GM12892 (cell line): Measurements from ENCODE around the gene ZRANB3.
"Not testable (repeated sequence)": the region's sequence is repeated elsewhere in the genome, so short reads cannot be mapped to it uniquely, and the experiment has no call there.

ENCODE experiments used
- DNase-seq: peaks from one replicate; pipeline ENCODE4 v3.0.0; 2011; ENCODE audit not compliant: insufficient read length
- FAIRE-seq: peaks from 2 replicates; lab custom pipeline; 2011; peaks lifted over from hg19 to GRCh38; lab: Jason Lieb, UNC
- POLR2A ChIP-seq: IDR thresholded peaks from 2 replicates; pipeline ENCODE4 v1.6.1; 2011; ENCODE audit warnings: low read depth, low read length, control low read depth
- POLR2AphosphoS5 ChIP-seq: IDR thresholded peaks from 2 replicates; pipeline ENCODE4 v1.6.1; 2011; ENCODE audit warnings: low read depth, low read length, control low read depth
- TAF1 ChIP-seq: IDR thresholded peaks from 2 replicates; pipeline ENCODE4 v1.6.1; 2011; ENCODE audit warnings: low read depth, mild to moderate bottlenecking, control low read depth, low read length, borderline replicate concordance

The ZRANB3 gene

DNA sequence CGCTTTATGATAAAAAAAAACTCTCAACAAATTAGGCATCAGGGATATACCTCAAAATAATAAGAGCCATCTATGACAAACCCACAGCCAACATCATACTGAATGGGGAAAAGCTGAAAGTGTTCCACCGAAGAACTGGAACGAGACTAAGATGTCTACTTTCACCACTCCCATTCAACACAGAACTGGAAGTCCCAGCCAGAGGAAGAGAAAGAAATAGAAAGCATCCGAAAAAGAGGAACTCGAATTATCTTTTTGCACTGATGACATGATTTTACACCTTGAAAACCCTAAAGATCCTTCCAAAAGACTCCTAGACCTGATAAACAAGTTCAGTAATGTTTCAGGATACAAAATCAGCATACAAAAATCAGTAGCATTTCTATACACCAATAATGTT, 121.6 kb downstream of the ZRANB3 start:
- TF ChIP-seq POLR2A (no peak), TAF1 (no peak)
- no peak for FAIRE-seq
- DNase-seq = no peak

GRCh38 chr2:135396259-135396658, 134.8 kb downstream of the ZRANB3 start:
- DNase-seq, FAIRE-seq: not testable (repeated sequence)

DNA sequence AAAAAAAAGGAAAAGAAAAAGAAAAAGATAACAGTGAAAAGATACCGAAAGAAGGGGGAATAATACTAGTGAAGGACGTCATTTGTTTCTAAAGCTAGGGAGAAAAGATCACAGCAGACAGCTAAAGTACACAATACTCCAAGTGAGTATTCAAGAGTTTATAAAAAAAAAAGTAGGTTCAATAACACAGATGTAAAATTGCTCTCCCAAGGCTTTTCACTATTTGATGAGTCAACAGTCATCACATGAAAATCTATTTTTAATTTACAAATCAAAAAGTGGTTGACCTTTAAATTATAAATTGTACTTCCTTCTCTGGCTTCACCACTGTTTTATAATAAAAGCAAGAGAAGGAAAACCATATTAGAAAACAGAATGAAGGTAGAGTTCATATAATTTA, 144.0 kb downstream of the ZRANB3 start:
- no peak for FAIRE-seq
- DNase-seq = no peak
- TF ChIP-seq TAF1 (no peak), POLR2AphosphoS5 (no peak), POLR2A (no peak)

DNA sequence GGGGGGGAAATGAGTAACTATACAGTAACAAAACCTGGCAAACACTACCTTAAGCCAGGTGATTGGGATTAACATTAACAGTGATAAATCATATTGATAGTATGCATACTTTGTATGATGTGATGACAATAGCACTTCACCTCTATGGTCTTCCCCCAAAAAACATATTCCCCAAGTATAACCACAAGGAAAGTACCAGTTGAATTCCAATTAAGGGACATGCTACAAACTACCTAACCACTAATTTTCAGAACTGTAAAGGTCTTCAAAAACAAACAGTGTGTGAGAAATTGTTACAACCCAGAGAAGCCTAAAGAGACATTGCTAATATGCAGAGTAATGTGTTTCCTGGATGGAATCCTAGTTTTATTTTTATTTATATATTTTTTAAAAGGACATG, 152.4 kb downstream of the ZRANB3 start:
- DNase-seq (no peak), FAIRE-seq (no peak)
- TF ChIP-seq TAF1 (no peak), POLR2AphosphoS5 (no peak), POLR2A (no peak)

DNA sequence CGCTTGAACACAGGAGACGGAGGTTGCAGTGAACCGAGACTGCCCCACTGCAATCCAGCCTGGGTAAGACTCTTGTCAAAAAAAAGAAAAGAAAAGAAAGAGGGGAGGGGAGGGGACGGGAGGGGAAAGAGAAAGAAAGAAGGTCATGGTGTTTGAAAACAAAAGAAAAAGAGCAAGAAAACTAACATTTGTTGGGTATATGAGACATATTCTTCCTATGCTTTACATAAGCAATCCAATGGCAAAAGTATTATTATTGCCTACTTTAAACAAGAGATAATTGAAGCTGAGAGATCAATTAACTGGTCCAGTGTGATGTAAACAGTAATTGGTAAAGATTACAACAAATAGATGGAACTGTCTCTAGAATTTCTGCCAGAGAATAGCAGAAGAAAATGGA, 157.3 kb downstream of the ZRANB3 start:
- no peak for DNase-seq
- TF ChIP-seq TAF1 (no peak), POLR2A (no peak), POLR2AphosphoS5 (no peak)
- no peak for FAIRE-seq

DNA sequence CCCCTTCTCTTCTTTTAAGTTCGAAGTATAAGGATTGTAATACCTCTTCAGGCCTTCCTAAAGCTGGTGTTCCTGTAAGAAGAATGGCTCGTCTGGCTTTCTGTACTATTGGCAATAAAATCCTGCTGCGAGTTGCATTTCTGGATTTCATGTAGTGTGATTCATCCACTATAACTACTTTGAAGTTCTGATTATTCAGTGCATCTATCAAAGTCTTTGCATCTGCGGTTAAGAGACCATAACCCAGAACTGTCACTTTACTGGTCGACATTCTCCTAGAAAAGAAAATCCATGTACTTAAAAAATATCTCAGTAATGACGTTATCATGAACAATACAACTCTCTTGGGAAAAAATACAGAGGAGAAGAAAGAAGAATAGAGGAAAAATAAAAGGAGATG, 181.1 kb downstream of the ZRANB3 start:
- no peak for TF ChIP-seq POLR2A
- no peak for TF ChIP-seq POLR2AphosphoS5
- TF ChIP-seq TAF1 = no peak
- DNase-seq = no peak
- FAIRE-seq = no peak

DNA sequence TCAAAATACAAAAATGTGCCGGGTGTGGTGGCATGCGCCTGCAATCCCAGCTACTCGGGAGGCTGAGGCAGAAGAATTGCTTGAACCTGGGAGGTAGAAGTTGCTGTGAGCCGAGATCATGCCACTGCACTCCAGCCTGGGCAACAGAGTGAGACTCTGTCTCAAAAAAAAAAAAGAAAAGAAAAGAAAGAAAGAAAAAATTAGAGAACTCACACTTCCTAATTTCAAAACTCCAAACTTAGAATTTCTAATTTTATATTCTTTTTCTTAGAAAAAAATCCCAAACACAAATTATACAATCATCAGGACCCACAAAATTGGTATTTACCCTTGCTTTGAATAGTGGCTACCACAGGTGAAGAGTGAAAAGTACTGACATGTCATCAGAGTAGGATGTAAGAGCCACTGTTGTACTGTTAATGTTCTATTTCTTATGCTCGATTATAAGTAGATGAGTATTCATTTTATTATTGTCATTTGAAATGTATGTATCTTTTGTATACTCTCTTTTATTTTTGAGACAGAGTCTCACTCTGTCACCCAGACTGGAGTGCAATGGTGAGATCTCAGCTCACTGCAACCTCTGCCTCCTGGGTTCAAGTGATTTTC, 182.8 kb downstream of the ZRANB3 start:
- not testable (repeated sequence) for DNase-seq, FAIRE-seq

DNA sequence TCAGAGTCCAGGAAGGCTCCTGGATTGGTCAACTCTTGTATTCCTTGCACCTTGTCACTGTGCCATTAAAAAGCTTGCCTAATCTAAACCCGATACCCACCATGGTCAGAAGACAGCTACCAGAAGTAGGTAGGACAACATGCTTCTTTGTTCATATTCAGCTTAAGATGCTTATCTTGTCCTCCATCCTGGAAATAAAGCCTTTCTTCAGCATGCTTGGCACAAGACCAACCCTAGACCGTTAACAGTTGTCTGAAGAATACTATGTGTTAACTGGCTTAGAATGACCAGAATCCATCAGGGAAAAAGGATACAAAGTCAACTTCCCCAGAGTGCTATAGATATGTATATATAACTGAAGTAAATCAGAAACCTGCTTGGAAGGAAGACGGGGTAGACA, 193.9 kb downstream of the ZRANB3 start:
- TF ChIP-seq POLR2A = no peak
- TF ChIP-seq TAF1 = no peak
- FAIRE-seq (no peak), DNase-seq (no peak)

- FAIRE-seq (no peak), DNase-seq (no peak)
- TF ChIP-seq POLR2AphosphoS5 (no peak), POLR2A (no peak), TAF1 (no peak)
Measured at GRCh38 chr2:135335256-135335655, 195.8 kb downstream of the ZRANB3 start.

GRCh38 chr2:135327146-135327545, 203.9 kb downstream of the ZRANB3 start:
- TF ChIP-seq POLR2AphosphoS5 (no peak), POLR2A (no peak), TAF1 (no peak)
- FAIRE-seq (no peak), DNase-seq (no peak)

DNA sequence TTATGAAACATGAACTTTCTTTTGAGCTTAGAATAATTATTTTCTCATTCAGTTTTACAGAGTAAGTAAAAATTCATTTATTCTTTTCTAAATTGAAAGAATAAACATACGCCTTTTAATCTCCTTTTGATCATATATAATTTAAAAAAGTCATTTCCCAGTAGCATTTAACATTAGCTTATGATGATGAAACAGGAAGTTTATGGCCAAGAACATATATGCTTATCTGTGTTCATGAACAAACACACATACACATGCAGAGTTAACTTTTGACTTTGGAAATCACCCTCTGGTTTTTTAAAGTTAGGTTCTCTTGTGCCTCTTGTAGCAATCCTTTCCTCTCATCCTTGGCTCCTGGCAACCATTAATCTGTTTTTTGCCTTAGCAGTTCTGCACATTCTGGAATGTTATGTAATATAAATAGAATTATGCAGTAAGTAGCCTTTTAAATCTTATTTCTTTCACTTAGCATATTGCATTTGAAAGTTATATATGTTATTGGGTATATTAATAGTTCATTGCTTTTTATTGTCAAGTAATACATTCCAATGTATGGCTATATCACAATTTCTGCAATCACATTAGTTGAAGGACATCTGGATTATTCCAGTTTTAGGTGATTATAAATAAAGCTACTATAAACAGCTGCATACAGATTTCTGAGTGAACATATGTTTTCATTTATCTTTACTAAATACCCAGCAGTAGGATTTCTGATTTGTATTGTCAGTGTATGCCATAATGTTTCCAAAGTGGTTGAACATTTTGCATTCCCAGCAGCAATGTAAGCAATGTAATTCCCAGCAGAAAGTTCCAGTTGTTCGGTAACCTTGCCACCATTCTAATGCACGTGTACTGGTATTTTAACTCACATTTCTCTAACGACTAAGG, 210.3 kb downstream of the ZRANB3 start:
- FAIRE-seq (no peak), DNase-seq (no peak)
- TF ChIP-seq POLR2A (no peak), POLR2AphosphoS5 (no peak), TAF1 (no peak)

- TF ChIP-seq POLR2A (no peak), POLR2AphosphoS5 (no peak), TAF1 (no peak)
- DNase-seq (no peak), FAIRE-seq (no peak)
Measured at GRCh38 chr2:135318808-135319207, 212.2 kb downstream of the ZRANB3 start.

GRCh38 chr2:135317375-135317774, 213.6 kb downstream of the ZRANB3 start:
- FAIRE-seq (no peak), DNase-seq (no peak)
- TF ChIP-seq TAF1 = no peak
- no peak for TF ChIP-seq POLR2A
- TF ChIP-seq POLR2AphosphoS5 = no peak
